ENCODE results near the gene DECR2.

GRCh38 chr16:360698-361336 is 40.9 kb upstream of the DECR2 start:
- TF ChIP-seq, protein P1, sequence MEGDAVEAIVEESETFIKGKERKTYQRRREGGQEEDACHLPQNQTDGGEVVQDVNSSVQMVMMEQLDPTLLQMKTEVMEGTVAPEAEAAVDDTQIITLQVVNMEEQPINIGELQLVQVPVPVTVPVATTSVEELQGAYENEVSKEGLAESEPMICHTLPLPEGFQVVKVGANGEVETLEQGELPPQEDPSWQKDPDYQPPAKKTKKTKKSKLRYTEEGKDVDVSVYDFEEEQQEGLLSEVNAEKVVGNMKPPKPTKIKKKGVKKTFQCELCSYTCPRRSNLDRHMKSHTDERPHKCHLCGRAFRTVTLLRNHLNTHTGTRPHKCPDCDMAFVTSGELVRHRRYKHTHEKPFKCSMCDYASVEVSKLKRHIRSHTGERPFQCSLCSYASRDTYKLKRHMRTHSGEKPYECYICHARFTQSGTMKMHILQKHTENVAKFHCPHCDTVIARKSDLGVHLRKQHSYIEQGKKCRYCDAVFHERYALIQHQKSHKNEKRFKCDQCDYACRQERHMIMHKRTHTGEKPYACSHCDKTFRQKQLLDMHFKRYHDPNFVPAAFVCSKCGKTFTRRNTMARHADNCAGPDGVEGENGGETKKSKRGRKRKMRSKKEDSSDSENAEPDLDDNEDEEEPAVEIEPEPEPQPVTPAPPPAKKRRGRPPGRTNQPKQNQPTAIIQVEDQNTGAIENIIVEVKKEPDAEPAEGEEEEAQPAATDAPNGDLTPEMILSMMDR (IDR thresholded peaks at IDR 0.05): no peak
- no peak for TF ChIP-seq POLR2A (IDR thresholded peaks at IDR 0.05)
